Astrocyte (in vitro differentiated cells and primary cell): ENCODE measurements around the gene TMEM98.

ENCODE experiments used
- EZH2 ChIP-seq: IDR thresholded peaks from 2 replicates; pipeline ENCODE4 v1.6.1; 2012; ENCODE audit warnings: mild to moderate bottlenecking, low read length, inconsistent platforms; ENCODE audit not compliant: insufficient read depth
- TF ChIP-seq, protein P1 (sequence below): IDR thresholded peaks from 2 replicates; pipeline ENCODE4 v1.5.1; 2011; ENCODE audit warnings: low read depth, mild to moderate bottlenecking, inconsistent platforms, low read length, moderate library complexity; ENCODE audit not compliant: insufficient read depth

DNA sequence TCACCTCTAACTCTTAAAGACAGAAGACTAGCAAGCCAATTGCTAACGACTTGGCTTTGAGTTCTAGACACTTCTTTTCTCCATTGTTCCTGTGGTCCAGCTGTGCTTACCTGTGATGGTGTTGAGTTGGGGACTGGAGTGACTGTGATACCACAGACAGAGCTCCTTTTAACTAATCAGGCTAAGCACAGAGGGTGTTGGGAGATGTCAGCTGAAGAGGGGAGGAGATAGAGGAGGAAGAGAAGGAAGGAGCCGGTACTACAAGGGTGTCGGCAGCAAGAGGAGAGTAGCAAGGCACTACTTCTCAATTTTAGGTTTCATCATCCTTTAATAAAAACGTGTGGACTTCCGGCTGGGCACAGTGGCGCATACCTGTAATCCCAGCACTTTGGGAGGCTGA lies 45.9 kb upstream of the TMEM98 start:
- TF ChIP-seq, protein P1, sequence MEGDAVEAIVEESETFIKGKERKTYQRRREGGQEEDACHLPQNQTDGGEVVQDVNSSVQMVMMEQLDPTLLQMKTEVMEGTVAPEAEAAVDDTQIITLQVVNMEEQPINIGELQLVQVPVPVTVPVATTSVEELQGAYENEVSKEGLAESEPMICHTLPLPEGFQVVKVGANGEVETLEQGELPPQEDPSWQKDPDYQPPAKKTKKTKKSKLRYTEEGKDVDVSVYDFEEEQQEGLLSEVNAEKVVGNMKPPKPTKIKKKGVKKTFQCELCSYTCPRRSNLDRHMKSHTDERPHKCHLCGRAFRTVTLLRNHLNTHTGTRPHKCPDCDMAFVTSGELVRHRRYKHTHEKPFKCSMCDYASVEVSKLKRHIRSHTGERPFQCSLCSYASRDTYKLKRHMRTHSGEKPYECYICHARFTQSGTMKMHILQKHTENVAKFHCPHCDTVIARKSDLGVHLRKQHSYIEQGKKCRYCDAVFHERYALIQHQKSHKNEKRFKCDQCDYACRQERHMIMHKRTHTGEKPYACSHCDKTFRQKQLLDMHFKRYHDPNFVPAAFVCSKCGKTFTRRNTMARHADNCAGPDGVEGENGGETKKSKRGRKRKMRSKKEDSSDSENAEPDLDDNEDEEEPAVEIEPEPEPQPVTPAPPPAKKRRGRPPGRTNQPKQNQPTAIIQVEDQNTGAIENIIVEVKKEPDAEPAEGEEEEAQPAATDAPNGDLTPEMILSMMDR: no peak
- no peak for TF ChIP-seq EZH2
